ENCODE data around the gene CARS1. TPM values are rescaled to one million over a fixed set of nuclear protein-coding genes. Genes with fewer than 3 reads are reported as not detected.
A peak's percentile ranks its signal among the peaks of the same experiment; 100 is the strongest.

CARS1 gene
- total and polyA plus RNA-seq, 10 of the 15 experiments (the other 5 are each of a cell fraction or from before 2014, with no cell fraction given): 7.8 to 60.6 (median 45.7) TPM

DNA sequence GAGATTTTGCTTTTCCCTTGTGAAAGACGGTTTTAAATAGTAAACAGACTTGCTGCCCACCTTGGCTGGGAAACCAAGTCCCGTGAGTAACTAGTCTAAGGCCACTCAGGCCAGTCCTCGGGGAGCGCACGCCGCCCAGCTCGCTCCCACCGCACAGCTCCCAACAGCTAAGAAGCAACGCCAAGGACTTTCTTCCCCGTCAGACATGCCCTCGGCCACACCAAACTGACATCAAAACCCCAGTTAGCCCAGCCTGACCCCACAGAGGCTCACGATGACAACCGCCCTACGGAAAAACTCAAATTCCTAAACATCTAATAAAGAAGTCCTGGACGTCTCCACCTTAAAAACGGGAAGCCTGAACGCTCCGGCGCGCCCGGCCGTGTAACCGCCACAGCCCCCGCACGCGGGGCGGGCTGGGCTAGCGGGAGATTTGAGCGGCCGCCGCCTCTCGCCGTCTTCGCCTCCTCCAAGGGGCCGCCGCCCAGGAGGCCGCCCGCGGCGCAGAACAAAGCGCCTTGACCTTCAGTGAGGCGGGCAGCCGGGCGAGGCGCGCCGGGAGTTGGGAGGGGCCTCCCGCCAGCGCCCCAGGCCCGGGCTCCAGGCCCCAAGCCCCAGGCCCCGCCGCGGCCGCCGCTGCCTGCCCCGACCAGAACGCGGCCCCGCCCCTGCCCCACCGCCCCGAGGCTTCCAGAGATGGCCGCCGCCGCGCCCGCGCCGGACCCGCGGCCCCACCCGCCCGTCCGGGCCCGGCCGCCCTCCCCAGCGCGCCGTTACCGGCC is 65.6 kb downstream of the CARS1 start:
- H3K4me1 ChIP-seq (ENCODE audit: control insufficient read depth, insufficient read depth, low read length): peaks cover 6% of the 10 kb centered on the region
- peak overlapping the region; percentile 10 for H2AFZ ChIP-seq (ENCODE audit: control insufficient read depth, low read depth, low read length)
- in situ Hi-C loops (cut with MboI): no loop called here
- H3K4me3 ChIP-seq: peak overlapping the region; percentile 97
- WGBS (ENCODE audit: insufficient coverage, insufficient replicate concordance, low lambda C conversion rate, missing lambda C conversion rate): under 1% methylated on average over 46 of the region's 79 CpGs
- peak; percentile 50 for ATAC-seq
- ChIA-PET SMC1A (ENCODE audit: uncharacterized antibody, unreplicated experiment) (interaction anchor here (0.6 to 3.1 kb wide), 3 partner anchors 22 to 58 kb away, joined by 4 to 29 read pairs (median 7); no protein-coding TSS in a partner anchor), RAD21 (ENCODE audit: unreplicated experiment) (interaction anchor here (0.6 to 4.8 kb wide), 9 partner anchors 8 to 138 kb away, joined by 3 to 42 read pairs (median 4); no protein-coding TSS in a partner anchor), POLR2A (interaction anchor here (0.6 to 3.3 kb wide), 8 partner anchors 12 to 388 kb away, joined by 3 to 34 read pairs (median 4); partner anchors contain the start of gene ZNF195), CTCF (interaction anchor here (1.7 to 3.6 kb wide), 3 partner anchors 46 to 101 kb away, joined by 7 to 17 read pairs (median 7); no protein-coding TSS in a partner anchor)
- intact Hi-C loops (cut with micrococcal nuclease; ENCODE audit: unreplicated experiment): loop anchor here (5.0 kb wide), 1 partner anchor 66 kb away; the partner anchor contains the start of gene CARS1
- peak overlapping the region; percentile 84 for H3K27ac ChIP-seq (ENCODE audit: control insufficient read depth, insufficient read depth)
- BruUV-seq (replicated peaks): no TSS peak
- H3K27me3 ChIP-seq (replicated peaks in 1 of 2; ENCODE audit: control insufficient read depth in 2 of 2, insufficient read depth in 2 of 2, low read length in 1 of 2): no peaks in the 10 kb centered on the region
- no peak for FAIRE-seq
- H3K4me2 ChIP-seq (ENCODE audit: control insufficient read depth, insufficient read depth): peak overlapping the region; percentile 96; the same call in 1 of the 2 replicates
- H3K36me3 ChIP-seq (ENCODE audit: control insufficient read depth in 2 of 2, insufficient read depth in 2 of 2, low read length in 1 of 2): peaks cover 0 to 7% of the 10 kb centered on the region in 2 experiments; a peak in 3 of 4 replicates
- peaks cover 54% of the 10 kb centered on the region for H3K79me2 ChIP-seq (ENCODE audit: control insufficient read depth, insufficient read depth, low read length)
- no peak for DNase-seq (ENCODE audit: low read depth, low spot score)
- no peaks in the 10 kb centered on the region for H3K9me3 ChIP-seq (replicated peaks; ENCODE audit: control insufficient read depth, insufficient read depth, low read length)
- peak overlapping the region; percentile 77 for H3K9ac ChIP-seq (ENCODE audit: control insufficient read depth, insufficient read depth, low read length)
- H4K20me1 ChIP-seq (ENCODE audit: control insufficient read depth, insufficient read depth): peaks cover 6% of the 10 kb centered on the region; the same call in 1 of the 2 replicates
- TF ChIP-seq POLR2A (IDR thresholded peaks at IDR 0.05; ENCODE audit: low read depth, low read length): 0 out of 2 replicates have a peak, but pooled peaks have one; percentile 29
- TF ChIP-seq EGR1 (IDR thresholded peaks at IDR 0.05; ENCODE audit: borderline replicate concordance in 1 of 2, low read depth in 2 of 2, low read length in 2 of 2): peak in 1 of 2 experiments; percentile 80; a peak in 2 of 3 replicates
- TF ChIP-seq ZSCAN29 (IDR thresholded peaks at IDR 0.05): 0 out of 2 replicates have a peak, but pooled peaks have one; percentile 30
- TF ChIP-seq, protein P1, sequence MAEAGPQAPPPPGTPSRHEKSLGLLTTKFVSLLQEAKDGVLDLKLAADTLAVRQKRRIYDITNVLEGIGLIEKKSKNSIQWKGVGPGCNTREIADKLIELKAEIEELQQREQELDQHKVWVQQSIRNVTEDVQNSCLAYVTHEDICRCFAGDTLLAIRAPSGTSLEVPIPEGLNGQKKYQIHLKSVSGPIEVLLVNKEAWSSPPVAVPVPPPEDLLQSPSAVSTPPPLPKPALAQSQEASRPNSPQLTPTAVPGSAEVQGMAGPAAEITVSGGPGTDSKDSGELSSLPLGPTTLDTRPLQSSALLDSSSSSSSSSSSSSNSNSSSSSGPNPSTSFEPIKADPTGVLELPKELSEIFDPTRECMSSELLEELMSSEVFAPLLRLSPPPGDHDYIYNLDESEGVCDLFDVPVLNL (IDR thresholded peaks at IDR 0.05; ENCODE audit: low read depth, low read length): peak; percentile 79
- peak; percentile 70 for TF ChIP-seq IKZF1 (conservative IDR thresholded peaks at IDR 0.05)
- no peak for TF ChIP-seq SREBF2 (IDR thresholded peaks at IDR 0.05; ENCODE audit: low read length)
- TF ChIP-seq, protein P2, sequence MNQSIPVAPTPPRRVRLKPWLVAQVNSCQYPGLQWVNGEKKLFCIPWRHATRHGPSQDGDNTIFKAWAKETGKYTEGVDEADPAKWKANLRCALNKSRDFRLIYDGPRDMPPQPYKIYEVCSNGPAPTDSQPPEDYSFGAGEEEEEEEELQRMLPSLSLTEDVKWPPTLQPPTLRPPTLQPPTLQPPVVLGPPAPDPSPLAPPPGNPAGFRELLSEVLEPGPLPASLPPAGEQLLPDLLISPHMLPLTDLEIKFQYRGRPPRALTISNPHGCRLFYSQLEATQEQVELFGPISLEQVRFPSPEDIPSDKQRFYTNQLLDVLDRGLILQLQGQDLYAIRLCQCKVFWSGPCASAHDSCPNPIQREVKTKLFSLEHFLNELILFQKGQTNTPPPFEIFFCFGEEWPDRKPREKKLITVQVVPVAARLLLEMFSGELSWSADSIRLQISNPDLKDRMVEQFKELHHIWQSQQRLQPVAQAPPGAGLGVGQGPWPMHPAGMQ (IDR thresholded peaks at IDR 0.05; ENCODE audit: borderline replicate concordance): peak; percentile 57
- TF ChIP-seq GATAD2B (conservative IDR thresholded peaks at IDR 0.05; ENCODE audit: low read depth): peak; percentile 76
- TF ChIP-seq, protein P3, sequence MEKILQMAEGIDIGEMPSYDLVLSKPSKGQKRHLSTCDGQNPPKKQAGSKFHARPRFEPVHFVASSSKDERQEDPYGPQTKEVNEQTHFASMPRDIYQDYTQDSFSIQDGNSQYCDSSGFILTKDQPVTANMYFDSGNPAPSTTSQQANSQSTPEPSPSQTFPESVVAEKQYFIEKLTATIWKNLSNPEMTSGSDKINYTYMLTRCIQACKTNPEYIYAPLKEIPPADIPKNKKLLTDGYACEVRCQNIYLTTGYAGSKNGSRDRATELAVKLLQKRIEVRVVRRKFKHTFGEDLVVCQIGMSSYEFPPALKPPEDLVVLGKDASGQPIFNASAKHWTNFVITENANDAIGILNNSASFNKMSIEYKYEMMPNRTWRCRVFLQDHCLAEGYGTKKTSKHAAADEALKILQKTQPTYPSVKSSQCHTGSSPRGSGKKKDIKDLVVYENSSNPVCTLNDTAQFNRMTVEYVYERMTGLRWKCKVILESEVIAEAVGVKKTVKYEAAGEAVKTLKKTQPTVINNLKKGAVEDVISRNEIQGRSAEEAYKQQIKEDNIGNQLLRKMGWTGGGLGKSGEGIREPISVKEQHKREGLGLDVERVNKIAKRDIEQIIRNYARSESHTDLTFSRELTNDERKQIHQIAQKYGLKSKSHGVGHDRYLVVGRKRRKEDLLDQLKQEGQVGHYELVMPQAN (conservative IDR thresholded peaks at IDR 0.05): peak; percentile 92
- peak in 1 of 2 experiments; percentile 52; a peak in 2 of 4 replicates for TF ChIP-seq IKZF2 (IDR thresholded peaks at IDR 0.05)
- TF ChIP-seq HDGF (IDR thresholded peaks at IDR 0.05): no peak
- peak; percentile 19; the same call in 1 of the 2 replicates for TF ChIP-seq SMARCA5 (IDR thresholded peaks at IDR 0.05)
- peak; percentile 43; the same call in 1 of the 2 replicates for TF ChIP-seq DPF2 (IDR thresholded peaks at IDR 0.05)
- TF ChIP-seq PAX5 (IDR thresholded peaks at IDR 0.05; ENCODE audit: borderline replicate concordance, low read depth, low read length): peak; percentile 43; the same call in 1 of the 2 replicates
- 0 out of 2 replicates have a peak, but pooled peaks have one; percentile 32 for TF ChIP-seq SPI1 (IDR thresholded peaks at IDR 0.05; ENCODE audit: borderline replicate concordance, insufficient read depth, low read depth, low read length)
- TF ChIP-seq RUNX3 (IDR thresholded peaks at IDR 0.05; ENCODE audit: low read length): peak; percentile 39; the same call in 1 of the 2 replicates
- TF ChIP-seq ZNF24 (IDR thresholded peaks at IDR 0.05): no peak
- peak; percentile 77; the same call in 1 of the 2 replicates for TF ChIP-seq LARP7 (IDR thresholded peaks at IDR 0.05)
- peak; percentile 64; the same call in 1 of the 2 replicates for TF ChIP-seq BACH1 (IDR thresholded peaks at IDR 0.05; ENCODE audit: borderline replicate concordance)
- TF ChIP-seq RELA (IDR thresholded peaks at IDR 0.05; ENCODE audit: borderline replicate concordance, partially characterized antibody): peak; percentile 31
- TF ChIP-seq RBBP5 (conservative IDR thresholded peaks at IDR 0.05): no peak

Measured in GM12878 (cell line).